NCI-H1417 treated with DMSO at 0.1 percent for 48 hours (cell line): ENCODE measurements around the gene PACSIN1.

Source experiments
- DNase-seq: peaks from one replicate; lab custom pipeline; 2025; lab: John Stamatoyannopoulos, UW

PACSIN1 gene

DNA sequence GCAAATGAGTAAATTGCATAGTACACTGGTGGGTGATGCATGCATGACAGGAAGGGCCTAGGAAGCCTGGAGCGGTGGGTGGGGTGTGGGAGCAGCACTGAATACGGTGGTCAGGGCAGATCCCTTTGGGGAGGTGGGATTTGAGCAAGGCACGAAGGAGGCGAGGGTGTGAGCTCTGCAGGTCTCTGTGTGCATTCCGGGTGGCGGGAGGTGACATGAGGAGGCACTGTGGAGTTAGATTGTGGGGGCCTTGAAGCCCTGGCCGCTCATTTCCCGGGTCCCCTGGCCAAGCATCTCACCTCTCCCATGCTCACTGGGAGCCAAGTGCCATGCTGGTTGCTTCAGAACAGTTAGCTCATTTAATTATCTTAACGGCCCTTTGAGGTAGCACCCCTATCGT, 96.5 kb downstream of the PACSIN1 start:
- no peak for DNase-seq

DNA sequence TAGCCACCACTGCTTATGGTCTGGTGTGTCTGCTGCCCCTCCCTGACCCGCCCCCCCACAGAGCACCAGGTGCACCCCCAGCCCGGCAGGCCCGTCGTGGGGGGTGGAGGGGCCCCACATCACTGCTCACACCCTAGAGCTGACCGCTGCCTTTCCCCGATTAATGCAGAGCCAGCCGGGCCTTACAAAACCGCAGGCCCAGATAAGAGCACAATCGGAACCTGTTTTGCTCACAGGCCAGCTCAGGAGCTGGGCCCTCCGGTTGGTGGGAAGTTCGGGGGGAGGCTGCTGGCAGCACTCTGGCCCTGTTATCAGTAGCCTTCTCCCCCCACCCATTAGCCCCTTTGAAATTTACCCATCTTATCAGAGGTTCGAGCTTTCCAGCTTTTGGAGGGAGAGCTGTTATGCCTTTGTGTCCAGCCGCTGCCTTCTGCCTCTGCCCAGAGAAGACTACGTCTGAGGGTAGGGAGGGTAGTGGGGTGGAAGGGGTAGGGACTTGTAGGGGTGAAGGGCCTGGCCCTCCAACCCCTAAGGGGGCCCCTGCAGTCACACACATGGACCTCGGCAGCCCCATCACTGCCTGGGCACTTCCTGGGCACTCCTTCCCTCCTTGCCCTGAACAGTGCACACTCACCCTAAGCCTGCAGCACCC, 97.1 kb downstream of the PACSIN1 start:
- DNase-seq, result no peak

DNA sequence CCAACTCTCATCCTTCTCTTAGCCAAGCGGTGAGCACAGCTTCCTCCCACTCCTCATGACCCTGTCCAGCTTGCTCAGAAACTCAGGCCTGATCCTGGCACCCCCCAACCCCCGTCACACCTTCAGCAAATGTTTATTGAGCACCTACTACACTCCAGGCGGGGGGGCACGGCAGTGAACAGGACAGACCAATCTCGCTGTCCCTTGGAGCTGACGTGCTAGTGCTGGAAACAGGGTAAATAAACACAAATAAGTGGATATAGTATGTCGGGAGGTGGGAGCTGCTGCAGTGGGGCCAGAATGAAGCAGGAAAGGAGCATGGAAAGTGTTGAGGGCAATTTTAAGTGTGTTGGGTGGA, 97.6 kb downstream of the PACSIN1 start:
- DNase-seq, result no peak

DNA sequence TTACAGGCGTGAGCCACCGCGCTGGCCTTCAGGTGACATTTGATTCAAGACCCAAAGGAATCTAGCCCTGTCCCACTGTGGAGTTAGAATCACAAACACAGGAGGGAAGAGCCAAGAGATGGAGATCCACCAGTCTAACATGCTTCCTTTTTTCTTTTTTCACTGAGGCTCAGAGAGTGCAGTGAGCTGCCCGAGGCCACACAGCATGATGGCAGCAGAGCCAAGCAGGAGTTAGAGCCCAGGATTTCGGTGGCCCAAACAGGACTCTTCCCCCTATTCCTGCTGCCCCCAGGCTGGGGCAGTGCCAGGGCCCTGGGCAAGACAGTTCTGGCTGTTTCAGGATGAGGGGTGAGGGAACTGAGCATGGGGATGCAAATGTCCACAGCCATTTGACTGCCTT, 98.3 kb downstream of the PACSIN1 start:
- no peak for DNase-seq

DNA sequence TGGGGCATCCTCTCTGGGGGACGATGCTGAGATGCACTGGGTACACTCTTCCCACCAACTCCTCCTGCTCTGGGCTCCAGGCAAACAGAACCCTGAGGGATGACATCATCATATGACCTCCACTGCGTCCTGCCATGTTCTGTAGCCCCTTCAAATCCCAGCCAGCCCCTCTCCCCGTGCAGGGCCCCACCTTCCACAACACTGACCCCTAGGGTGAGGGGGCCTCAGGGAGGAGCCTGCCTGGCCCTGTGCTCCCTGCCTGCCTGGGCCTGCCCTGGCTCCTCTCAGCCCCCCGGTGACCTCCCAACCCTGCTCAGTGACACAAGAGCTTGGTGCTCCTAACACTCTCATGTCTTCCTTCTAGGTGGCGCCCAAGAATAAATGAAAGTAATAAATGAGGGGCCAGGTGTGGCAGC, 99.9 kb downstream of the PACSIN1 start:
- DNase-seq, result no peak

DNA sequence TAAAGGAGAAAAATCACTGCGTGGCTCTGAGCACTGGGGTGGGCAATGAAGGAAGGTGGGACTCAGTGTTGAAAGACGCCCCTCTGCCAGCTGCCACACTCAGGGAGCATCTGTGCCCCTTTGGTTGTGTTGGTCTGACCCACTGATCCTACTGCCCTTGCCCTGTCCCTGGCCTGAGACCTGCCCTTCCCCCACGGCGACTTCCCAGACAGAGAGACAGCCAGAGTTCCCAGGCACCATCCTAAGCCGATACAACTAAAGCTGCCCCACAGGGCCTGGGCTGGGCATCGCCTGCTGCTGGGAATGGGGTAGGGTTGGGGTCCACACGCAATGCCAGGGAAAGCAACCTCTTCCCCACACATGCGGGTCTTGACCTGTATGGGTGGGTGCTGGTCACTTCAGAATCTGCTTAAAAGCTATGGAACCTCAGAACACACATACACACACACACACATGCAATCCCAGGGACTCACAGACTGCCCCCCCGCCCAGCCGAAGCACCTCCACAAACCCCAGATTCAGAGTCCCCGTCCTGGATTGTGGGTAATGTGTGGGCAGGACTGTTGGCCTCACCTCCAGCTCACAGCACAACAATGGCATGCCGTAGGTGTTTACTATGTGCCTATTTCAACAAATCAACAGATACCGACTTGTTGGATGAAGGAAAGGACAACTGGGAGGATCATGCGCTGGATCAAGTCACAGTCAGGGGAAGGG, 101.1 kb downstream of the PACSIN1 start:
- DNase-seq, result no peak

DNA sequence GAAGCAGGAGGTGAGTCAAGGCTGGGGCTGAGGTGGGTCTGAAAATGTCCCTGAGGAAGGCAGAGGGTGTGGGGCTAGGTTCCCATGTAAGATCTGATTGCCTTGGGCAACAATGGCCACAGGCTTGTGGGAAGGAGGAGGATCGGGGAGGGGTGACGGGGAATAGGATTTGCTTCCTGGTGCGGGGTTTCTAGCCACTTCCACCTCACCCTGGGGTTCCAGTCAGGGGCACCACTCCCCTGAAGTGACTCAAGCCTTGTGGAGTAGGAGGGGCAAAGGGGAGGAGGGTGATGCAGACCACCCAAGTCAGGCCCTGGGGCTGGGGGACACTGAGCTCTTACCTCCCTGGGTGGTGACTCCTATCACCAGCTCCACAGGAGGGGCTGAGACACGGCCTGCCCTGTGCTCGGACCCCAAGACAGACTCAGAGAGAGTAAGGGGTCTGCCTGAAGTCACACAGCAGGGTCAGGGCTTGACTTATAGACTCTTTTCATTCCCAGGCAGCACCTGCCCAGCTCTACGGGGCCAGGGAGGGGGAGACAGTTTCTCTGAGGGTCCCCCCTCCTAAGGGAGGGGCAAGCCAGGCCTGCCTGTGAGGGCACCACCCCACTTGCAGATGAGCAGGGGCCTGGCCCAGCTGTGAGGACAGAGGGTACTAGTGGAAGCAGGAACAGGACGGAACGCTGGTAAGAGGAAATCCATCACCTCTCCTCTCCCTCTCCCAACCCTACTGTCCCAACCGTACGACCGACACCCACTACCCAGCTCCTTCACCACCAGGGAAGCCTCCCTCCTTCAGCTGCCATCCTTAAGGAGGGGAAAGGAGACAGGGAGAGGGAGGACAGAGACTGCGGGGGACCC, 102.7 kb downstream of the PACSIN1 start:
- DNase-seq, result no peak

DNA sequence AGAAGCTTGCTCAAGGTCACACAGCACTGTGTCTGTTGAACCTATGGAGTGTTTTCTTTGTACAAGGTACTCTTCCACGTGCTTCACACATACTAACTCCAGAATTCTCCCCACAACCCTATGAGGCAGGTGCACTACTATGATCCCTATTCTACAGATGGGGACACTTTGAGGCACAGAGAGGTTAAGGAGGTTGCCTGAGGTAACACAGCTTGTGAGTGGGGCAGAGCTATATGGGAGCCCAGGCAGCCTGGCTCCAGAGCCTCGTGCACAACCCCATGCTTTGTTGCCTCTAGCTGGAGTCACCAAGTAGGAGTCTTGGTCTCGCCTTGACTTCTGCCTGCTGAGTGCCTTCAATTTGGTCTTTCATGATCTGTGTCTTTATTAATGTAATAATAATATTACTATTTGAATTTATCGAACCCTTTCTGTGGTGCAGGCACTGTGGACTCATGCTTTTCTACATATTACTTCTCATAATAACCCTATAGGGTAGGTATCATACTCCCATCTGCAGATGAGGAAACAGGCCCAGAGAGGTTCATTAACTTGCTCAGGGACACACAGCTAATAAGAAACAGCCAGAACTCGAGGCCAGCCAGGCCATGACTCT, 103.6 kb downstream of the PACSIN1 start:
- DNase-seq, result no peak

DNA sequence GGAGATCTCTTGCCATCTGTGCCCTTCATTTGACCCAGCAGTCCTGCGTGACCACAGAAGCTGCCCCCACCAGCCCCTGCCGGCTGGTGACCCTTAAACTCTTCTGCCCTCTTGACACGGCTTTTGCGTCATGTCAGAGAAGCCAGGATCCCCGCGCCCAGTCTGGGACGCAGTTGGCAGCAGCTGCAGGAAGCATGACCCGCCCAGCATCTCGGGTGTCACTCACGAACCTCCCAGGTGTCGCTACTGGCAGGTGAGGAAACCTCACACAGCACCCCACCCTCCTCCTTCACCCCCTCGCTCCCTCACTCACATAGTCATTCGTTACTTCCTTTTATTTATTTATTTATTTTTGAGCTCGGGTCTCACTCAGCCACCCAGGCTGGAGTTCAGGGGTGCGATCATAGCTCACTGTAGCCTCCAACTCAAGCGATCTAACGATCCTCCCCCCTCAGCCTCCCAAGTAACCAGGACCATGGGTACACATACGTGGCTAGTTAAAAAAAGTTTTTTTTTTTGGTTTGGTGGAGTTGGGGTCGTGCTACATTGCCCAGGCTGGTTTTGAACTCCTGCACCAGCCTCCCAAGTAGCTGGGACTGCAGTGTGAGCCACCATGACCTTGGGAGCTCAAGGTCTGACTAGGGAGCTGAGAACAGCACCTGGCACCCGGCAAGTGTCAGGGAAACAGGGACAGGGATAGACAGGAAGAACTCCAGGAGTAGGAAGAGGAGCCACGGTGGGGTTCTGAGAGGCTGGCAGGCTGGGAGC, 104.4 kb downstream of the PACSIN1 start:
- DNase-seq, result no peak

DNA sequence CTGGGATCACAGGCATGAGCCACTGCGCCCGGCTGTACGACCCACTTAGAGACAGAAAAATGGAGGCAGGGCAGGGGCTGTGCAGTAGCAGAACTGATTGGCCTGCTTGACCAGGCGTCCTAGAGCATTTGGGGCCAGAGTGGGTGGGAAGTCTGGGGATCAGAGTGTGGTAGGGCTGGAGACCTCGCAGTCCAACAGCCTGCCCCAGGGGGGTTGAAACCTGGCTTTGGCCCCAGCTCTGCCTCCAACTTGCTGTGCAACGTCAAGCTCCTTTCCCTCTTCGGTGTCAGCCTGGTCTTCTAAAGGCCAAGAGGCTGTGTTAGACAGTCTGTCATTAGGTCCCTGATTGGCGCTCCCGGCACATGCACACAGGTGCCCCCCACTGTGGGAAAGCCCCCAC, 105.5 kb downstream of the PACSIN1 start:
- no peak for DNase-seq

DNA sequence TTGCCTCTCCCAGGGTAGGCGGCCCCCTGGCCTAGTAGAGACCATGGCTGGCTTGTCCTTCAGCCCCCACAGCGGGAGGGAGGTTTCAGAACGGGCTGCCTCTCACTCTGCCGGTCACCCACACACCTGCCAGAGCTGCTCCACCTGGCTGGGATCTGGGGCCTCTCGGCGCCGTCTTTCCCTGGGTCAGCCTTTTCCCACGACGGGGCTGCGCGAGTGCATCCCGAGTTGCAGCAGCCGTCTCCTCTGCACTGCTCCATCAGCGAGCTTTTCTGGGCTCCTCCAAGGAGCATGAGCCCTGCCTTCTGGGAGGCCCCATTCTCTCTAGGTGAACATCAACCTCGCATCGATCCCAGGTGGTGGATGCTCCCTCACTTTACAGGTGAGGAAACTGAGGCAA, 106.1 kb downstream of the PACSIN1 start:
- no peak for DNase-seq

DNA sequence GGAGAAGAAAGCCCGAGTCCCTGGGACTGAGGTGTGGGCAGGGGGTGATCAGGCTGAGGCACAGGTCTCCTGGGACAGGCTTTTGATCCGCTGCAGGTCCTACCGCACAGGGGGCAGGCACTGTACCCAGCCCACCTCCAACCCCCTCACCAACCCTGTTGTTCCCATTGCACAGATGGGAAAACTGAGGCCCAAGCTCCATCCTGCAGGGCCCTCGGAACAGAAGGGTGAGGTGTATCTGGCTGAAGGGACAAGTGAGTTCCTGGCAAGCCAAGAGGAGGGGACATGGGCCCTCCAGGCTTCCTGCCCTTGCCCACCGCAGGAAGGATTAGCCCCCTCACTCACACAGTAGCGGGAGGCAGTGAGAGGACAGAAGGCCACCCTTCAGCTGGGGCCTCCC, 106.7 kb downstream of the PACSIN1 start:
- DNase-seq, result no peak

DNA sequence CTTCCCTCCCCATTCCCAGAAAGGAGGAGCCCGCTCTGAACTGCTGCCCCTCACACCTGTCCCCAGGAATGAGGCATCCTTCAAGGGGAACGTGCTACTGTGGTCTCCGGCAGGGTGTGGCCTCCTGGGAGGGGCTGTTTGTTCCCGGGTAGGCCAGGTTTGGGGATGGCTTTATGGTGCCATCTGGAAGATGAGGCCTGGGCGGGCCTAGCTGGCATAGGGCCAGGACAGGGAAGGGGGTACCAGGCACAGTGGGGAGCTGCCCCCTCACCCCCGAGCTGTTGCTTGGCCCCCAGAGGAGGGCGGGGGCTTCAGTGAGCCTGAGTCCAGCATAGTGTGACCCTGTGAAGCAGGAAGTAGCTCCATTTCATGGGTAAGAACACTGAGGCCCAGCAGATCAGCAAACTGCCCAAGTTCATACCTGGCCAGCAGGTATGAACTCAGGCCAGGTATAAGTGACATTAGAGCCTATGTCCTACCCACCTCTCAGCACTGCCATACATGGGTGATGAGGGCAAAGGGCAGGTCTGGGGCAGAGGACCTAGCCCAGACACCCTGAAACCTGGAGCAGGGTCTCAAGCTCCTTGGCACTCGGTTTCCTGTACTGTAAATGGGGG, 107.8 kb downstream of the PACSIN1 start:
- no peak for DNase-seq

DNA sequence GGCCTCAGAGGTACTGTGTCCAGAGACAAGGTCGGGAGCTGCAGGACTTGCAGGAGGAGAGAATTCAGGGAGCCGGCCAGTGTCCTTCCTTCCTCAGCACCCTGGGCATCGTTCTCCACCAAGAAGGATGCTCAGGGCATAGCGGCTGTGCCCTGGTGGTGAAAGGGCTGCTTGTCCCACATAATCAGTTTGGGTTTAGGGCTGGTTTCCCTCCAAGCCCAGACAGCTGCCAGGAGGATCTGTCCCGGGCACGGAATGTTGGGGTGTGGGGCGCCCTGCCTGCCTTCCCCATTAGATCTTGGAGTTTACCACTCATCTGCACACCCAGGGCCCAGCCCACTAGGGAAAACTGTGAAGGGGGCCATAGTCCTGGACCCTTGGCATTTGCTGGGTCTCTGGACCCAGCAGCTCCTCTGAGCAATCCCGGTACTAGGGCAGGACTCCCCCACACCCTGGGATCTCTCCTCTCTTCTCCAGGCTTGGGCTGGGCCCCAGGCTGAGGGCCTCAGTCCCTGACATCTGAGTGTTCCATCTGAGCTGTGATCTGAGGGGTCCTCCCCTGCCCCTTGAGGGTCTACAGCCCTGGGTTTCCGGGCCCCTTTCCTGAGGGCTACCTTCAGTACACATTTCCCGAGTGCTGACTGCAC, 108.9 kb downstream of the PACSIN1 start:
- no peak for DNase-seq

DNA sequence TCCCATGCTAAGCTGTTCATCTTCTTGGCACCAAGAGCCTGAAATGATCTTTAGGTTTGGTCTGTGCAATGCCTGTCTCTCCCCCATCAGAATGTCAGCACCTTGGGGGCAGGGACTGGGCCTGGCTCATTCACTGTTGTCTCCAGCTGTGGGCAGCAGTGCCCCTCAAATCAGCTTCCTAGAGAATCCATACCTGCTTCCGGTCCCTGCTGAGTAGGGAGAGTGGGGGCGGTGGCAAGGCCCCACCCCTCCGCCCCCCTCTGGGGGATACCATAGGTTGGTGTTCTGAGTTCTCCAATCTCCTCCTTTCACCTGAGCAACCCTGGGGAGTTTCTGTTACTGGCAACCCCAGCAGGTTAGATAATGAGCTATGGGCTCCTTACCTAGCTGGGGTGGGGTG, 109.5 kb downstream of the PACSIN1 start:
- DNase-seq, result no peak

DNA sequence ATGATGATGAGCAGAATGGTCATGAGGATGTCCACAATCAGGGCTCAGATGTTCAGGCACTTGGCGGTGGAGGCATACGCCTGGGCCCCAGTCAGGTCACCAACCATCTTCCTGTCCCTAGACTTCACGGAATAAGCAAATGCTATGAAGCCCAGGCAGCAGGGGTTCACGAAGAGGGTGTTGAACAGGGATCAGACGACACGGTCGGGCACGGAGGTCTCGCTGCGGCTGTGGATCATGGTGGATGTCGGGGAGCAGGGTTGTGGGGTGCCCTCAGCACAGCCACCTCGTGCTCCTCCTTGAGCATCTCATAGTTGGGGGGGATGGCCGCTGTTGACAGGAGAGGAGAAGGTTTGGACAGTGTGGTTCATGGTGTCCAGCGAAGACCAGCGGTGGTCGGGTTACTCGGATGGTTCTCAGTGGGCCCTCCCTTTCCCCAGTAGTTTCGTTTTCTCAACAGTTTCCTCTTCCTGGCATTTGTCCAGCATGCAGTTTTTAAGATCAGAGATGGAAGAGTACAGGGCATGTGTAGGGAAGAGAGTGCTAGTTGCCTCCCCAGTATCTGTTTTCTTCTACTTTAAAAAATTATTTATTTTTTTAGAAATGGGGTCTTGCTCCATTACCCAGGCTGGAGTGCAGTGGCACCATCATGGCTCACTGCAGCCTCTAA, 110.5 kb downstream of the PACSIN1 start:
- DNase-seq, result no peak

DNA sequence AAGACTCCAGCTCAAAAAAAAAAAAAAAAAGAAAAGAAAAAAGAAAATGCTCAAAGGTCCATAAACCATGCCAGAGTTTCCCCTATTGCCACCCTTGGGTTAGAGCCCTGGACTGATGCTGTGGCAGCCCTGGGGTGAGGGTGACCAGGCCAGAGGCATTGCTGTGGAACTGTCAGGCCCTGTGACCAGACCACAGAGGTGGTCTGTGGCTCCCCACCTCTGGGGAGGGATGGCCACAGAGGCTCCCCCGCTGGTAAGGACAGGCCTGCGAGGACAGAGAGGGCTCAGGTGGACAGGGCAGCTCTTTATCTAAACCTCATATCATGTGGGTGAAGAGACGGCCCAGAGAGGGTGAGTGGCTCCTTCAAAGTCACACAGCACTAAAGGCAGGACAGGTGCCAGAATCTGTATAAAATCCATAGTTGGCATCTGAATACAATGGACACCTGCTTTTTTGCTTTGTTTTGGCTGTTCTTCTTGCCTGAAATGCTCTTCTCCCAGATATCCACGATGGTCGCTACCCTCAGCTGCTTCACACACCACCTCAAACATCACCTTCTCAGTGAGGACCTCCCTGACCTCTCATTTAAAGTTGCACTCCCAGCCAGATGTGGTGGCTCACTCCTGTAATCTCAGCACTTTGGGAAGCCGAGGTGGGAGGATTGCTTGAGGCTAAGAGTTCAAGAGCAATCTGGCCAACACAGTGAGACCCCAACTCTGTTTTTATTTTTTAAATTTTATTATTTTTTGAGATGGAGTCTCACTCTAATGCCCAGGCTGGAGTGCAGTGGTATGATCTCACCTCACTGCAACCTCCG, 112.8 kb downstream of the PACSIN1 start:
- DNase-seq, result no peak

DNA sequence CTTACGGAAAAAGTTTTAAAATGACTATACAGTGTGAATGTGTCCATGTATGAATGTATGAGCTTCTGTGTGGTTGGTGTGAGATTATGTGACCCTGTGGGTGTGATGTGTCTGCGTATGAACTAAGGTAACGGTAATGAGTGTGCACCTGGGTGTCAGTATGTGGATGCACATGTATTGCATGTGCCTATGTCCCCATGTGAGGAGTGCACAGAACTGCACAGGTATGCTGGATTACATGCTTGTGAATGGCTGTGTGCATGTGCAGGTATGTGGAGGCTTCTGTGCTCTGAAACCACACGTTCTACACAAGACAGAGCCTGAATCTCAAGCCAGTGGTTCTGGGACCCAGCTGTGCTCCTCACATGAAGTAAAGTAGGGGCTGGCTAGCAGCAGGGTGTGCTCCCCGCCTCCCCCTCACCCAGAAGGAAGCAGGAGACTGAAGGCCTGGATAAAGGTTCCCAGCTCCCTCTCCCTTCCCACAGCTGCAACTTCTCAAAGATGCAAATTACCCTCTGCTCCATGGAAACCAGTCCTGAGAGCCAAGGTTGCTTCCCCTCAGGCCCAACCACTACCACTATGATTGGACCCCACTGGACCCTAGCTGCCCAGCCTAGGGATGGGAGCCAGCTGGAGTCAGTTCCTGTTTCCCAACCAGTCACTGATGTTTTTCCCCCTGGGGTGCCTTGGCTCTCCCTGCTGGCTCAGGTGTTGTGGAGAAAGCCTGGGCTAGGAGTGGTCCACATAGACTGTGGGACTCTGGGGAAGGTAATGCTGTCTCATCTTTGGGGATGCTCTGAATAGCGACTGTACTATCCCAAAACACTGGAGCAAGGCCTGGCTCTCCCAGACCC, 115.1 kb downstream of the PACSIN1 start:
- no peak for DNase-seq

DNA sequence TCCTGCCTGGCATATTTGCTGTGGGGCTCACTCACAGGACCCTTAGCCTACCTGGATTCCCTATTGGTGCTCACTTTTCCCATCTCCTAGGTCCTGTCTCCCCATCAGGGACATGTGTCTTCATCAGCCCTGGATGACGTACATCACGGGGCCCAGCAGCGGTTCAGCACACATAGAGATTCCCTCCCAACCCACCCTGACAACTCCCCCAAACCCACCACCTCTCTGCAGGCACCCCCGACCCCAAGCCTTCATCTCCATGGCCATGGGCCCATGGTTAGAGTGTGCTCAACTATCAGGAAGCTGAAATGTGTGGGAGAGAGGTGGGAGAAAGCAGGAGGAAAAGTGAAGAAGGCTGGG, 115.7 kb downstream of the PACSIN1 start:
- DNase-seq, result no peak
